ENCODE data around the gene ELAVL3.
"Not testable (repeated sequence)": the region's sequence is repeated elsewhere in the genome, so short reads cannot be mapped to it uniquely, and the experiment has no call there.

Gene ELAVL3

DNA sequence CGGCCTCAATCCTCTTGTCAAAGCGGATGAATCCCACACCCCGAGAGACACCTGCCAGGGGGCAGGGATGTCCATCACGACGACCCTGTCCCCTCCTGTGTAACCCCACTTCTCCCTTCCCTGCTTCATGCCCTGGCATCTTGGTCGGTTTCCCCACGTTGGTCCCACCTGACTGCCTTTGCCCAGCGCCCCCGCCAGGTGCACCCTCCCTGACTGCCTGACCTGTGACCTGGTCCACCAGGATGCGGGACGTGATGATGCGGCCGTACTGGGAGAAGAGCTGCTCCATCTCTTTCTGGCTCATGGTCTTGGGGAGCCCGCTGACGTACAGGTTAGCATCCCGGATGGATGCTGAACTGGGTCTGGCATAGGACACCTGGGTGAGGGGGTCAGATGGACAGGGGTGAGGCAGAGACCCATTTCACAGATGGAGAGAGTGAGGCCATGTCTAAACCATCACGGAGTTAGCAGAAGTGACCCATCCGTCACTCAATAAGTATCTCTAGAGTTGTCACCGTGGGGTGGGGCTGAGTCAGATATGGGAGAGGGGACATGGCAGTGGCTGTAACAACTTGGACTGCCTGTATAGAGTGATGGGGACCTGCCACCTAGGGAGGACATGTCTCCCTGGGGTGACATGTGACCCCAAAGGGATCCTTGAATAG is 22.5 kb downstream of the ELAVL3 start:
- no peak for DNase-seq

- DNase-seq, result no peak
Observed at GRCh38 chr19:11457831-11458230, 23.0 kb downstream of the ELAVL3 start.

- no peak for DNase-seq
Observed at GRCh38 chr19:11457115-11457514, 23.7 kb downstream of the ELAVL3 start.

GRCh38 chr19:11456659-11457058 is 24.2 kb downstream of the ELAVL3 start:
- DNase-seq, result no peak

GRCh38 chr19:11455233-11455554 is 25.7 kb downstream of the ELAVL3 start:
- not testable (repeated sequence) for DNase-seq

- no peak for DNase-seq
Observed at GRCh38 chr19:11453468-11454341, 27.1 kb downstream of the ELAVL3 start.

DNA sequence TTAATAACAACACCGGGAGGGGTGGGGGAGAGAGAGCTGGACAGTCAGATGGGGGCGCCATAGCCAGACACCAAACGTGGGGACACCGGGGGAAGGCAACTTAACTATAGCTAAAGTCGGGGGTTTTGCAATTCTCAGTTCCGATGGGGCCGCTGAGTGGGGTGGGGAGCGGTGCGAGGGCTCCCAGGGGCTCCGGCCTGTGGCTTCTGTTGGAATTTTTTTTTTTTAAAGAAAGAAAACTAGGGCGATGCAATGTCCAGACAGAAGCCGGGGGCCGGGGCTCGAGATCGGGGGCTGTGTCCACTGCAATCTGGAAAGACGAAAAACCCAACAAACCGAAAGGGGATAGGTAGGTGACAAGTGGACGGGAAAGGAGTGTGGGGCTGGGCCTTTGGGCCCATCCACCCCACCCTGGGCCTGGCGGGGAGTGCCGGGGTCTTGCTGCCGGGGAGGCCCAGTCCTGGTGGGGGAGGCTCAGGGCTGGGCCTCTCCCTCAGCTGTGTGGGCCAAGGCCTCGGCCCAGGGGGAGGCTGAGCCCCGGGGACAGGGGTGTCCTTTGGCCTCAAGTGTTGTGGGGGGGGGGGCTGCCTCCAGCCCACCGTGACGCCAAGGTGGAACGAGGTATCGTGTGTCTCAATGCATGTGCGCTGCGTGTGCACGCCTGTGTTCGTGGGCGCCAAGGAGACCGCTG is 28.1 kb downstream of the ELAVL3 start:
- no peak for DNase-seq

GRCh38 chr19:11451871-11452619 is 28.8 kb downstream of the ELAVL3 start:
- DNase-seq, result no peak

DNA sequence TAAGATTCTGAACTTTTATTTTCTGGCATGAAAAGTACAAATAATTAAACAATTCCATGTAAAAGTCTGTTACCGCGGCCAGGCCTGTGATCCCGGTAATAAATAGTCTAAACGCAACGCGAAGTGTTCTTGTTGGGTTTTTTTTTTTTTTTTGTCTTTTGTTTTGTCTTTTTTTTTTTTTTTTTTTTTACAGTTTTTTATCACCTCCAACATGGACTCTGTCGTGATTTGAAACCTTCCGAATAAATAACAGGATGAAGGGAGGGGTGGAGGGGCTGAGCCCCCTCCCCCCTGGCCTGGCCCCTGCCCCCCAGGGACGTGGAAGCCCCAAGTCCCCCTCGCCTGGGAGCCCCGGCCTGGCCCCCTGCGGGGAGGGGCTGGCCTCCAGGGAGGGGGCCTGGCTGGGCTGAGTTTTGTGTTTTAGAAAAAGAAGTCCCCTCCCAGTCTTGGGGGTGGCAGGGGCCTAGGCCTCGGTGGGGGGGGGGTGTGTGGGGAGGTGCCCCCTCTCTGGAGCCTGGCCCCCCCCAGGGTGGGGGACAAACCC is 29.4 kb downstream of the ELAVL3 start:
- no peak for DNase-seq

- DNase-seq, result no peak
Observed at GRCh38 chr19:11450570-11451326, 30.1 kb downstream of the ELAVL3 start.

DNA sequence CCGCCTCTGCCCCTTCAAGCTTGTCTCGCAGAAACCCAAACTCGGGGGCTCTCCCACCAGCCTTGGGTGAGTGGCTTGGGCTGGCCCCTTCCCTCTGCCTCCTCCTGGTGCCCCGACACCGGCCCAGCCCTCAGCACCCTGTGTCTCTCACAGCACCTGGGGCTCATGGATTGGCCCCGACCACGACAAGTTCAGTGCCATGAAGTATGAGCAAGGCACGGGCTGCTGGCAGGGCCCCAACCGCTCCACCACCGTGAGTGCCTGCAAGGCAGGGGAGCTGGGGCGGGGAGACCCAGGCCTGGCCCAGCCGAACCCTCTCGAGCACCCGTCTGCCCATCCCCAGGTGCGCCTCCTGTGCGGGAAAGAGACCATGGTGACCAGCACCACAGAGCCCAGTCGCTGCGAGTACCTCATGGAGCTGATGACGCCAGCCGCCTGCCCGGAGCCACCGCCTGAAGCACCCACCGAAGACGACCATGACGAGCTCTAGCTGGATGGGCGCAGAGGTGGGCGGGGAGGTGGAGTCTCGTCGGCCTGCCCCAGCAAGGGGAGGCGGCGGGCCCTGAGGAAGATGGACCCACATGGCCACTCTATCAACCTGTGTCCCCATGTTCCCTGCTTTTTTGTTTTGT is 31.8 kb downstream of the ELAVL3 start:
- DNase-seq, result no peak

GRCh38 chr19:11448410-11448809 is 32.4 kb downstream of the ELAVL3 start:
- no peak for DNase-seq

DNA sequence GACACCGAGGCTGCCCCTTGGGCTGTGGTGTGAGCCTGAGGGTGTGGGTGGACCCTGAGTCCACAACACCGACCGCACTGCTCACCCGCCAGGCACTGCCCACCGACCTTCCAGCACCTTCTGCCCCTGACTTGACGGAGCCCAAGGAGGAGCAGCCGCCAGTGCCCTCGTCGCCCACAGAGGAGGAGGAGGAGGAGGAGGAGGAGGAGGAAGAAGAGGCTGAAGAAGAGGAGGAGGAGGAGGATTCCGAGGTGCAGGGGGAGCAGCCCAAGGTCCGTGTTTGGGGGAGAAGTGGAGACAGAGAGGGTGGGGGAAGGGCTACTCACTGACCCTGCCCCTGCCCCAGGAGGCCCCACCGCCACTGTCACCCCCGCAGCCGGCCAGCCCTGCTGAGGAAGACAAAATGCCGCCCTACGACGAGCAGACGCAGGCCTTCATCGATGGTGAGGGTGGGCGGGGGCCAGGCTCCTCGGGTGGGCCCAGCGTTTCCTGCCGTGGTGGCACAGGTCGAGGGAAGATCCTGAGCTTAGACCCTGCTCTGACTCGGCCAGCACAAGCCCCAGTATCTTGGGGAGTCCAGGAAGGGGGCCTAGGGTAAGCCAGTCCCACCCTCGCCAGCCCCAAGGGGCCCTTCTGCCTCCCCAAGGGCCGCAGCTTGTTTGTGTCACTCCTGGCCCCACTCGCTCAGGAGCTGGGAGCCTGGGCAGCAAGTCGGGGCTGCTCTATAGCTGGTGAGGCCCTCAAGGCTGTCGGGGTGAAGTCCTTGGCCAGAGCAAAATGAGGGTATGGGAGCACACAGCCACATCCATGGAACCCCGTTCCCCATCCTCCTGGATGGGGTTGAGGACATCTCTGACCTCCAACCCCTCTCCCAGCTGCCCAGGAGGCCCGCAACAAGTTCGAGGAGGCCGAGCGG is 33.2 kb downstream of the ELAVL3 start:
- no peak for DNase-seq

- DNase-seq, result peak; percentile 30
Observed at GRCh38 chr19:11446652-11447301, 34.1 kb downstream of the ELAVL3 start.

DNA sequence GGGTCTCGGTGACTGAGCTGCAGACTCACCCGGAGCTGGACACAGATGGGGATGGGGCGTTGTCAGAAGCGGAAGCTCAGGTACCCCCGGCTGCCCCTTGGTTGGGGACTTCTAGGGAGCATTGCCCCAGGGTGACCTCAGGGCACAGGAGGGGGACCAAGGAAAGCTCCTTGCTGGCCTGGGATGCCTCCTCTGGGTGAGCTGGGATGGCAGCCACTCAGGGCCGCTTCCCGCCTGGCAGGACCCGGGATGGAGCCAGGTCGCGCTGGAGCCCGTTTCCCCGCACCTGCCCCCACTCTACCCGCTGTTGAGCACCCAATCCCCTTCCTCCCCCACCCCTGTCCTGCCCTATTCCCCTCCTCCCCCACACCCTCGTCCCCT is 34.6 kb downstream of the ELAVL3 start:
- DNase-seq, result no peak

DNA sequence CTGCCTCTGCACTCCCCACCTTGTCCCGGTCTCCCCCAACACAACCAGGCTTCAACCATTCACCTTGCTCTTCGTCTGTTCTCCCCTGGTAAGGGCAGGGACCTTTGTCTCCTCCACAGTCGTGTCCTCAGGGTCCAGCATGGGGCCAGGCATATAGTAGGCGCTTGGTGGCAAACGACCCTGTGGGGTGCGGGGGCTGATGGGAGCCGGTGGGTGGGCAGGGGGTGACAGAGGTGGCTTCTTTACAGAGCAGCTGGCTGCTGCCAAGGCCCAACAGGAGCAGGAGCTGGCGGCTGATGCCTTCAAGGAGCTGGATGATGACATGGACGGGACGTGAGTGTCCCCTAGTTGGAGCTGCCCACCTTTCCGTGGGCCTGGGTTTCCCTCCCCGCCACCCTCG is 35.7 kb downstream of the ELAVL3 start:
- no peak for DNase-seq

GRCh38 chr19:11444059-11444458 is 36.8 kb downstream of the ELAVL3 start:
- DNase-seq, result no peak

GRCh38 chr19:11437955-11438354 is 42.9 kb downstream of the ELAVL3 start:
- no peak for DNase-seq

DNA sequence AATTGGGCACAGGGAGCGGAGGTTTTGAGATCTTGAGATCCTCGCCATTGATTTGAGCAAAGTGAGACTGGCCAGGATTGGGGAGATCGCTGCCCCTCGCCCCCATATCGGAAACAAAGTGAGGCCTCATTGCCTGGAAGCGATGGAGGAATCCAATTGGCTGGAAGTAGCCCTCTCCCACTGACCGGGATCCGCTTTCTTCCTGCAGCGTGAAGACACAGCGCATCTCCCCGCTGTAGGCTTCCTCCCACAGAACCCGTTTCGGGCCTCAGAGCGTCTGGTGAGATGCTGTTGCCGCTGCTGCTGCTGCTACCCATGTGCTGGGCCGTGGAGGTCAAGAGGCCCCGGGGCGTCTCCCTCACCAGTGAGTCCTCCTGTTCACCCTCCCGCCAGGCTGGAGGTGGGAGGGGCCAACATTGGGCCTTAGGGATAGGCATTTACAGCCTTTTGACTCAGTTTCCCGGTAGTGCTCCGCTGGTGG is 45.0 kb downstream of the ELAVL3 start:
- DNase-seq, result peak; percentile 22
